H1 (cell line): Measurements from ENCODE around the gene VAMP2. TPM values are rescaled to one million over a fixed set of nuclear protein-coding genes. Genes with fewer than 3 reads are reported as not detected.

Experiments used
- ASH2L ChIP-seq: fragments of 200-600, 300-600 bp; sonication (generic); IDR thresholded peaks from one replicate; pipeline ENCODE4 v1.7.1; 2017; ENCODE audit warnings: low read length
- CEBPB ChIP-seq: IDR thresholded peaks from 2 replicates; pipeline ENCODE4 v1.6.1; 2012; ENCODE audit warnings: low read depth, low read length
- CREB1 ChIP-seq: IDR thresholded peaks from 2 replicates; pipeline ENCODE4 v1.6.1; 2012; ENCODE audit warnings: inconsistent platforms
- EGR1 ChIP-seq: IDR thresholded peaks from 2 replicates; pipeline ENCODE4 v1.6.1; 2011; ENCODE audit warnings: low read depth, low read length, borderline replicate concordance
- HDAC2 ChIP-seq, 2 experiments: fragments of 300-600 bp in 1 of 2; sonication (generic) in 1 of 2; IDR thresholded peaks; 2 replicates each; pipeline ENCODE4 v1.6.1; 2011 to 2012; ENCODE audit warnings: low read depth in 2 of 2, low read length in 2 of 2, mild to moderate bottlenecking in 2 of 2, moderate library complexity in 2 of 2, borderline replicate concordance in 1 of 2, inconsistent platforms in 1 of 2
- JUN ChIP-seq: IDR thresholded peaks from 2 replicates; pipeline ENCODE4 v1.6.1; 2011; ENCODE audit warnings: low read depth, mild to moderate bottlenecking, improper control_type of control experiment, low read length
- JUND ChIP-seq: IDR thresholded peaks from 2 replicates; pipeline ENCODE4 v1.6.1; 2011; ENCODE audit warnings: mild to moderate bottlenecking, improper control_type of control experiment, low read length
- KDM5A ChIP-seq: fragments of 200-600 bp; IDR thresholded peaks from 2 replicates; pipeline ENCODE4 v1.7.1; 2012; ENCODE audit warnings: mild to moderate bottlenecking, low read length, inconsistent platforms, mixed read lengths
- MAFK ChIP-seq: IDR thresholded peaks from 2 replicates; pipeline ENCODE4 v1.6.1; 2012; ENCODE audit warnings: low read depth, mild to moderate bottlenecking, improper control_type of control experiment, low read length
- NRF1 ChIP-seq: IDR thresholded peaks from 2 replicates; pipeline ENCODE4 v1.6.1; 2011; ENCODE audit warnings: mild to moderate bottlenecking, low read depth, low read length, improper control_type of control experiment
- RNF2 ChIP-seq: fragments of 200-900, 300-1000 bp; sonication (generic); IDR thresholded peaks from 2 replicates; pipeline ENCODE4 v1.7.1; 2016; ENCODE audit warnings: borderline replicate concordance, low read depth, mild to moderate bottlenecking, antibody characterized with exemption, low read length; ENCODE audit not compliant: poor library complexity, severe bottlenecking; ENCODE audit errors: missing control alignments
- SIN3A ChIP-seq, 2 experiments: IDR thresholded peaks in 1 of 2; conservative IDR thresholded peaks in 1 of 2; 2 replicates each; pipeline ENCODE4 v1.6.1; 2011 to 2012; ENCODE audit warnings: low read length in 2 of 2, improper control_type of control experiment in 1 of 2, low read depth in 1 of 2, mild to moderate bottlenecking in 1 of 2
- SP1 ChIP-seq: IDR thresholded peaks from 2 replicates; pipeline ENCODE4 v1.6.1; 2011; ENCODE audit warnings: low read depth, low read length
- TAF7 ChIP-seq: optimal IDR thresholded peaks from 2 replicates; pipeline ENCODE3; 2011; ENCODE audit warnings: low read depth, mild to moderate bottlenecking, inconsistent platforms, low read length, moderate library complexity, borderline replicate concordance
- TBP ChIP-seq: IDR thresholded peaks from 2 replicates; pipeline ENCODE4 v1.6.1; 2011; ENCODE audit warnings: low read depth, low read length, improper control_type of control experiment
- polyA plus RNA-seq, 7 experiments: library from polyadenylated mRNA; depleted of rRNA in 3 of 7; stranded (reverse) in 5 of 7; unstranded in 2 of 7; fragments of >200 nt in 5 of 7; fragments of 200-250 nt in 2 of 7; gene quantifications; 1 replicate in 5 of 7; 2 replicates in 1 of 7; 4 replicates in 1 of 7; pipeline versions ENCODE4 v1.2.1 to v1.2.3, GENCODE V29; 2011 to 2013; ENCODE audit warnings: missing spikeins in 2 of 7, mixed read lengths in 2 of 7
- total RNA-seq: library from RNA; stranded (reverse); fragmentation: NEBNext Ultra II Directional; extraction: Animal tissue kit (Norgen Biotek cat#: 25700); gene quantifications from 2 replicates; pipeline ENCODE4 v1.2.1, GENCODE V29; 2021
- TF ChIP-seq, protein P1 (sequence below), 3 experiments: IDR thresholded peaks; 1 replicate in 2 of 3; 2 replicates in 1 of 3; pipeline versions ENCODE4 v1.5.1 to v1.6.1; 2011; ENCODE audit warnings: low read length in 3 of 3, mild to moderate bottlenecking in 3 of 3, inconsistent platforms in 2 of 3, low read depth in 1 of 3, moderate library complexity in 1 of 3; ENCODE audit not compliant: insufficient read depth in 1 of 3; ENCODE audit errors: control extremely low read depth in 1 of 3

VAMP2 gene
- total and polyA plus RNA-seq, 2 of the 8 experiments (the other 6 are each of a cell fraction or from before 2014, with no cell fraction given), result 19.3 to 20.5 TPM

GRCh38 chr17:8187517-8188262, 24.9 kb upstream of the VAMP2 start (continued):
- TF ChIP-seq TAF7 (peak; percentile 44), HDAC2 (IDR thresholded peaks at IDR 0.05; ENCODE audit: borderline replicate concordance in 1 of 2, low read depth in 2 of 2, low read length in 2 of 2) (0 out of 4 replicates have a peak, but pooled peaks have one; percentile 18 to 33), NRF1 (peak; percentile 20; the same call in 1 of the 2 replicates), SIN3A (conservative IDR thresholded peaks at IDR 0.05 in 1 of 2, IDR thresholded peaks at IDR 0.05 in 1 of 2; ENCODE audit: low read depth in 1 of 2, low read length in 2 of 2) (peak; percentile 62 to 73; a peak in 2 of 4 replicates), JUN (no peak), TBP (peak; percentile 98), ASH2L (no peak), MAFK (peak; percentile 80; the same call in 1 of the 2 replicates), RNF2 (no peak), SP1 (0 out of 2 replicates have a peak, but pooled peaks have one; percentile 27), KDM5A (no peak), JUND (no peak), CEBPB (0 out of 2 replicates have a peak, but pooled peaks have one; percentile 48), CREB1 (peak; percentile 42; the same call in 1 of the 2 replicates), EGR1 (no peak)
- TF ChIP-seq, protein P1, sequence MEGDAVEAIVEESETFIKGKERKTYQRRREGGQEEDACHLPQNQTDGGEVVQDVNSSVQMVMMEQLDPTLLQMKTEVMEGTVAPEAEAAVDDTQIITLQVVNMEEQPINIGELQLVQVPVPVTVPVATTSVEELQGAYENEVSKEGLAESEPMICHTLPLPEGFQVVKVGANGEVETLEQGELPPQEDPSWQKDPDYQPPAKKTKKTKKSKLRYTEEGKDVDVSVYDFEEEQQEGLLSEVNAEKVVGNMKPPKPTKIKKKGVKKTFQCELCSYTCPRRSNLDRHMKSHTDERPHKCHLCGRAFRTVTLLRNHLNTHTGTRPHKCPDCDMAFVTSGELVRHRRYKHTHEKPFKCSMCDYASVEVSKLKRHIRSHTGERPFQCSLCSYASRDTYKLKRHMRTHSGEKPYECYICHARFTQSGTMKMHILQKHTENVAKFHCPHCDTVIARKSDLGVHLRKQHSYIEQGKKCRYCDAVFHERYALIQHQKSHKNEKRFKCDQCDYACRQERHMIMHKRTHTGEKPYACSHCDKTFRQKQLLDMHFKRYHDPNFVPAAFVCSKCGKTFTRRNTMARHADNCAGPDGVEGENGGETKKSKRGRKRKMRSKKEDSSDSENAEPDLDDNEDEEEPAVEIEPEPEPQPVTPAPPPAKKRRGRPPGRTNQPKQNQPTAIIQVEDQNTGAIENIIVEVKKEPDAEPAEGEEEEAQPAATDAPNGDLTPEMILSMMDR (IDR thresholded peaks at IDR 0.05; ENCODE audit: control extremely low read depth in 1 of 3, insufficient read depth in 1 of 3, low read depth in 1 of 3, low read length in 3 of 3), result no peak
